Stimulated activated CD4-positive, alpha-beta T cell treated with anti-CD3 and anti-CD28 coated beads, Interleukin-1b, Interleukin-23, amount 100 ng/mL, for 1 hour (primary cell): ENCODE data around the gene IFITM2.

Experiments
- DNase-seq, 2 donors: peaks; one replicate each; pipeline ENCODE4 v3.0.0-alpha.2; 2020; ENCODE audit warnings: low read depth in 2 of 2

The IFITM2 gene

DNA sequence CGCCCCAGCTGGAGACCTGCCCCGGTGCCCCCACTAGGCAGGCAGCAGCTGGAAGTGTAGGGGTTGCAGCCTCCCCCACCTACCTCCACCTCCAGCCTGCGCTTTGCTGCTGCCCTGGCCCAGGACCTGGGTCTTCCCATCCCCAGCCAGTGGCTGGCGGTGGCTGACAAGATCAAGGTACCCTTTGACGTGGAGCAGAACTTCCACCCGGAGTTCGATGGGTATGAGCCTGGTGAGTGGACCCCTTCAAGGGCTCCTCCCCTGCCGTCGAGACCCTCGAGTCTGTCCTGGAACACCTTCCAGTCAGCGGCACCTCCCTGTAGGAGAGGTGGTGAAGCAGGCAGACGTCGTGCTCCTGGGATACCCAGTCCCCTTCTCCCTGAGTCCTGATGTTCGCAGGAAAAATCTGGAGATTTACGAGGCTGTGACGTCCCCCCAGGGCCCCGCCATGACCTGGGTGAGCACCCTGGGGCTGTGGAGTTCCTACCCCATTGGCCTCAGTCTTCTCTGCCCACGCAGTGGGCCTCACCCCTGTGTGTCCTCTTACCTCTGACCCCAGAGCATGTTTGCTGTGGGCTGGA lies 14.3 kb upstream of the IFITM2 start:
- no peak for DNase-seq

- no peak for DNase-seq
Measured at GRCh38 chr11:293852-294661, 13.6 kb upstream of the IFITM2 start.

- DNase-seq = no peak
Measured at GRCh38 chr11:294780-295179, 12.8 kb upstream of the IFITM2 start.

GRCh38 chr11:295351-296170 lies 12.1 kb upstream of the IFITM2 start:
- DNase-seq = no peak

- DNase-seq = no peak
Measured at GRCh38 chr11:296171-297050, 11.2 kb upstream of the IFITM2 start.

DNA sequence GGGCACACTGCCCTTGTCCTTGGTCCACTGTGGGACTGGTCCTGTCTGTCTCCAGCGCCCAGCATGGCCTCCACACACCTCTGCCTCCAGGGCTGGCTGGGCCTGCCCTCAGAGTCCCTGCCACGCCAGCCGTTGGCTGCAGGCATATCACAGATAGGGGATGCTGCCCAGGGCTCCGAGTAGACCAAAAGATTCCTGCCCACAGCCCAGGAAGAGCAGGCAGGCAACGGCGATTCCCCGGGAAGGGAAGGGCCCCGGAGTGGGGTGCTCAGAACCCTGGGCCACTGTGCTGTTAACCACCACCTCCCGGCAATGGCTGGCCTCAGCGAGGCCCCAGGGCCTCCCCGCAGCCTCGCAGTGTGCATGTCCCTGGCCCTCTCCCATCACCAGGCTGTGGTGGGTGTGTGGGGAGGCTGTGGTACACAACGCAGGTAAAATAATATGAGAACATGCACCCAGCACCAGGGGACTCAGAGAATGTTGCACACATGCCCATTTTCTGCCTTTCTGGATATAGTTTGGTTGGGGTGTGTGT lies 10.5 kb upstream of the IFITM2 start:
- DNase-seq = no peak

GRCh38 chr11:297586-298405 lies 9.8 kb upstream of the IFITM2 start:
- DNase-seq = no peak

DNA sequence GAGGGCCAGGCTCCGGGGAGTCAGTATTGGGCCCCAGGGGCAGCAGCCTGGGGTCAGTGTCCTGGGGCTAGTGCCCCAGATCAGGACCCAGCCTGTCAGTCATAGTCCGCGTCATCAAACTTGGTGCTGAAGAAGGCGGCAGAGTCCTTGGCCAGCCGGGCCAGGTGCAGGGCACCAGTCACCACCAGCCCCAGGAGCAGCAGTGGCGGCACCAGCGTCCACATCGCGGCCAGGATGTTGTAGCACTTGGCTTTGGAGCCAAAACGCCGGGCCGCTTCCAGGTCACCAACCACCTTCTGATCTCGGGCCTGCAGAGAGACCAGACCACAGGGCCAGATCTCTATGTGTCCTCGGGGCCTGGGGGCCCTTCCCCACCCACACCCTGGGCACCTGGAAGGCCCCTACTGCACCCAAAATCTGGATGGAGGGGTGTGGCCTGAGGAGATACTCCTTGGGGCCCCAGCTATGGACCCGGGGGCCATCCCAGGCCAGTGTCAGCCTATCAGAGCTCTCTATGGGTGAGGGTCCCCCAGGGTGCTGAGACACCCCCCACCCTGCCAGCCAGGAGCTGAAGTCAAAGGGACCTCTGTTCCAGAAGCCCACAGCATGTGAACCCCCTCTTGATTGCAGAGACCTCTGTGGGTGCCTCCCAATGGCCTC lies 9.1 kb upstream of the IFITM2 start:
- DNase-seq = no peak

GRCh38 chr11:299081-299891 lies 8.3 kb upstream of the IFITM2 start, which contains the start of gene IFITM5:
IFITM5 (minus strand) TSS chr11:299526; CDS start chr11:299490, 36 bp downstream.
- no peak for DNase-seq

DNA sequence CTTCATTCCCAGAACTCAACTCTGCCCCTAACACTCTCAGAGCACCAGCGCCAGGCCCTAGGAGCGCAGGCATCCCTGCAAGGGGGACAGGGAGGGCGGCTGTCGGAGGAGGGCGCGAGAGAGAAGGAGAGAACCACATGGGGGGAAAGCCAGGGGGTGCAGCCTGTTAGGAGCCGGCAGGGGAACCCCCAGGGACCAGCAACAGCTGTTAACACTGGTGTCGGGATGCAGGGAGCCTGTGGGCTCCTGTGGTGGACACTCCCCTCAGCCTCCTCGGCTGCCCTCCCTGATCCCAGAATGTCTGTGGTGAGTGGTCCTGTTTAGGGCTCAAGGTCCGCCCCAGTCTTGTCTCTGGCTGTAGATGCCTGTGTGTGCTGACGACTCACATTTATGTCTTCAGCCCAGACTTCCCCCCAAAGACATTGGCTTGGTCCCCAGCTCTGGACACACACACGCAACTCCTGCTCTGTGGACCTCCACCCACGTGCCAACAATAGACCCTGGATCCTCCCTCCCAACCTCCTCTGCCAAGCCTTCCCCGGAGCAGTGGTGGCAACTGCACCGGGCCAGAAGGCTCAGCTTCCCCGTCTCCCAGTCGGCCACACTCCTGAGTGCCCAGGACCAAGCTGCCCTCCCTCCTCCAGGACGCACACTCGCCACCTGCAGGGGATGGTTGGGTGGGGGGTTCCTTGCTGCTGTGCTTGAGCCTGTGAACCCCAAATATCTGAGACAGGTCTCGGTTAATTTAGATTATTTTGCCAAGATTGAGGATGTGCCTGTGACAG lies 7.5 kb upstream of the IFITM2 start:
- DNase-seq = no peak

DNA sequence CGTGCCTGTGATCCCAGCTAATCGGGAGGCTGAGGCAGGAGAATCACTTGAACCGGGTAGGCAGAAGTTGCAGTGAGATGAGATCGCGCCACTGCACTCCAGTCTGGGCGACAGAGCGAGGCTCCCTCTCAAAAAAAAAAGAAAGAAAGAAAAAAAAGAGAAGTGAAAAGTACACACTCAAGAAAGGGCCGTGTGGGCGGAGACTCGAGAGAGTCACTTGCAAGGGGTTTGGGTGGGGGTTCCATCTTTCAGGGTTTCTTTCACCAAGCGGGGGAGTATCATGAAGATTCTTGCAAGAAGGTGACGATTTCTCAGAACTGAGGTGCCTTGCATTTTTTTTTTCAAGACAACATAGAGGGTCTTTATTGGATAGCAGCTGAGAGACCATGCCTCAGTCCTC lies 4.3 kb upstream of the IFITM2 start:
- no peak for DNase-seq

- no peak for DNase-seq
Measured at GRCh38 chr11:304061-304506, 3.5 kb upstream of the IFITM2 start.

- no peak for DNase-seq
Measured at GRCh38 chr11:304915-305843, 2.4 kb upstream of the IFITM2 start.

GRCh38 chr11:305844-306211 lies 1.8 kb upstream of the IFITM2 start:
- DNase-seq = no peak

DNA sequence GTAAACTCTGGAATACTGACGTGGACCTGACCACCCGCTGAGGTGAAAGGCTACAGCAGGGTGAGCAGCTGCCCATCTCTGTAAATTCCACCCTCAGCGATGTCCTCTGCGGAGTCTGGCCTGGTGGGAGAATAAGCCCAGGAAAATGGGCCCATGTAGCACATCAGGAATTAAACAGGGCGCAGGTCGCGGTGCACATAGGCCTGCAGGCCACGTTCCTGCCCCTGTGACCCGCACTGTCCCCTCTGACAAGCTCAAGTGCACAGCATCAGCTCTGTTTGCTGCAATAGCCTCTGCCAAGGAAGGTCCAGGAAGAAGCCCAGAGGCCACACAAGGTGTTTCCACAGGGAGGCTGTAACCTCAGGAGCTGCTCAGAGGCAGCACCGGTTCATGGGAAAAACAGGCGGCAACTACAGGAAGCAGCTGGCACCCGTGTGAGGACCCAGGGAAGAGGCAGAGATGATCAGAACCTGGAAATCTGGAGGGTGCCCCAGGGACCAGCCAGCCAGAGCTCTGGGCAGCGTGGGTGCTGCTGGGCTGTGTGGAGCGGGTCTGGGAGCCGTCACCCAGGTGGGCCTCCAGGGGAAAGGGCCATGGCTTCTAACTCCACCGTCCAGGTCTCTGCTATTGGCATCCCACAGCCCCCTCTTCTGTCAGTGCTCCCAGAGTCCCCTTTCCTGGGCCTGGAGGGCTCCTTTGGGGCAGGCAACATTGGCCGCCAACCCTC lies 808 bp upstream of the IFITM2 start:
- DNase-seq = no peak
